Endothelial cell (in vitro differentiated cells): ENCODE data around the gene ZNF813. TPM values are rescaled to one million over a fixed set of nuclear protein-coding genes. Genes with fewer than 3 reads are reported as not detected.
A peak's percentile ranks its signal among the peaks of the same experiment; 100 is the strongest.
"Not testable (repeated sequence)": the region's sequence is repeated elsewhere in the genome, so short reads cannot be mapped to it uniquely, and the experiment has no call there.

Experiments used
- DNase-seq: peaks from one replicate; pipeline ENCODE4 v3.0.0; 2021; ENCODE audit warnings: low spot score
- H3K27ac Mint-ChIP-seq: one replicate; pipeline ENCODE4 v1.8.0; 2021; ENCODE audit warnings: mixed read lengths, inconsistent platforms; ENCODE audit not compliant: unreplicated experiment
- H3K27me3 Mint-ChIP-seq: one replicate; pipeline ENCODE4 v1.8.0; 2021; ENCODE audit warnings: mild to moderate bottlenecking, moderate library complexity, mixed read lengths, inconsistent platforms; ENCODE audit not compliant: unreplicated experiment
- H3K36me3 Mint-ChIP-seq: one replicate; pipeline ENCODE4 v1.8.0; 2021; ENCODE audit warnings: mild to moderate bottlenecking, low read depth, mixed read lengths, inconsistent platforms; ENCODE audit not compliant: unreplicated experiment
- H3K4me1 Mint-ChIP-seq: one replicate; pipeline ENCODE4 v1.8.0; 2021; ENCODE audit warnings: mild to moderate bottlenecking, mixed read lengths, inconsistent platforms; ENCODE audit not compliant: unreplicated experiment
- H3K4me3 Mint-ChIP-seq: one replicate; pipeline ENCODE4 v1.8.0; 2021; ENCODE audit warnings: mild to moderate bottlenecking, mixed read lengths, inconsistent platforms; ENCODE audit not compliant: unreplicated experiment
- H3K9me3 Mint-ChIP-seq: one replicate; pipeline ENCODE4 v1.8.0; 2021; ENCODE audit warnings: mixed read lengths, inconsistent platforms; ENCODE audit not compliant: unreplicated experiment
- CTCF ChIP-seq: fragments of 200-600 bp; sonication (generic); IDR thresholded peaks from one replicate; pipeline ENCODE4 v1.5.0; 2021; ENCODE audit warnings: antibody characterized with exemption; ENCODE audit not compliant: unreplicated experiment
- total RNA-seq: library from RNA; stranded (reverse); fragmentation: NEBNext Ultra II Directional; extraction: Animal tissue kit (Norgen Biotek cat#: 25700); gene quantifications from one replicate; pipeline ENCODE4 v1.2.1, GENCODE V29; 2021; ENCODE audit not compliant: unreplicated experiment

The ZNF813 gene
- total RNA-seq, 1 donor from 2014 or later, result 29.9 TPM

GRCh38 chr19:53507523-53508442, 40.2 kb downstream of the ZNF813 start:
- TF ChIP-seq CTCF, result no peak
- no peak for DNase-seq
- no peak overlapping the region for H3K4me3 Mint-ChIP-seq
- peaks cover 35% of the 10 kb centered on the region for H3K4me1 Mint-ChIP-seq
- H3K27me3 Mint-ChIP-seq, result peaks cover 11% of the 10 kb centered on the region
- H3K36me3 Mint-ChIP-seq, result peaks cover 48% of the 10 kb centered on the region
- H3K9me3 Mint-ChIP-seq, result no peaks in the 10 kb centered on the region
- H3K27ac Mint-ChIP-seq, result peak overlapping the region; percentile 18

- Mint-ChIP-seq H3K4me1 (peaks cover 30% of the 10 kb centered on the region), H3K27me3 (peaks cover 11% of the 10 kb centered on the region), H3K27ac (peak overlapping the region; percentile 13), H3K9me3 (no peaks in the 10 kb centered on the region), H3K4me3 (no peak overlapping the region), H3K36me3 (peaks cover 47% of the 10 kb centered on the region)
- DNase-seq, result no peak
- no peak for TF ChIP-seq CTCF
These were observed 41.9 kb downstream of the ZNF813 start for GRCh38 chr19:53509443-53509842.

GRCh38 chr19:53509845-53510244, 42.3 kb downstream of the ZNF813 start:
- no peaks in the 10 kb centered on the region for H3K9me3 Mint-ChIP-seq
- peaks cover 43% of the 10 kb centered on the region for H3K36me3 Mint-ChIP-seq
- TF ChIP-seq CTCF, result no peak
- H3K27ac Mint-ChIP-seq, result peak overlapping the region; percentile 1
- DNase-seq, result no peak
- H3K27me3 Mint-ChIP-seq, result peaks cover 11% of the 10 kb centered on the region
- H3K4me3 Mint-ChIP-seq, result no peak overlapping the region
- peaks cover 26% of the 10 kb centered on the region for H3K4me1 Mint-ChIP-seq

GRCh38 chr19:53511357-53511756, 43.8 kb downstream of the ZNF813 start:
- TF ChIP-seq CTCF, result no peak
- Mint-ChIP-seq H3K27me3 (peaks cover 9% of the 10 kb centered on the region), H3K27ac (no peak overlapping the region), H3K9me3 (no peaks in the 10 kb centered on the region), H3K4me1 (peaks cover 23% of the 10 kb centered on the region), H3K36me3 (peaks cover 41% of the 10 kb centered on the region), H3K4me3 (no peak overlapping the region)
- DNase-seq, result no peak

- DNase-seq, result peak; percentile 79
- peaks cover 38% of the 10 kb centered on the region for H3K36me3 Mint-ChIP-seq
- no peaks in the 10 kb centered on the region for H3K9me3 Mint-ChIP-seq
- no peak overlapping the region for H3K4me3 Mint-ChIP-seq
- H3K27ac Mint-ChIP-seq, result no peak overlapping the region
- peak; percentile 77 for TF ChIP-seq CTCF
- peaks cover 21% of the 10 kb centered on the region for H3K4me1 Mint-ChIP-seq
- H3K27me3 Mint-ChIP-seq, result peaks cover 7% of the 10 kb centered on the region
These were observed 44.4 kb downstream of the ZNF813 start for GRCh38 chr19:53511933-53512374.

- H3K4me1 Mint-ChIP-seq, H3K27ac Mint-ChIP-seq, DNase-seq, H3K4me3 Mint-ChIP-seq, H3K27me3 Mint-ChIP-seq, H3K9me3 Mint-ChIP-seq: not testable (repeated sequence)
- H3K36me3 Mint-ChIP-seq, result peaks cover 29% of the 10 kb centered on the region
These were observed 47.5 kb downstream of the ZNF813 start for GRCh38 chr19:53515047-53515446.
